SK-N-SH (cell line): ENCODE measurements around the gene CCDC57.

Experiments used
- EZH2phosphoT487 ChIP-seq: fragments of 200-600 bp; sonication (generic); IDR thresholded peaks from 2 replicates; pipeline ENCODE4 v1.6.1; 2017; ENCODE audit warnings: low read depth, mixed run types, mild to moderate bottlenecking, antibody characterized with exemption, moderate library complexity, borderline replicate concordance
- FOXM1 ChIP-seq: IDR thresholded peaks from 2 replicates; pipeline ENCODE4 v1.4.0; 2012; ENCODE audit warnings: low read depth, mild to moderate bottlenecking
- POLR2AphosphoS5 ChIP-seq: IDR thresholded peaks from 2 replicates; pipeline ENCODE4 v1.6.1; 2012; ENCODE audit warnings: low read depth, low read length
- RXRA ChIP-seq: IDR thresholded peaks from 2 replicates; pipeline ENCODE4 v1.4.0; 2012; ENCODE audit warnings: low read depth, mild to moderate bottlenecking, borderline replicate concordance
- TF ChIP-seq, protein P1 (sequence below): IDR thresholded peaks from 2 replicates; pipeline ENCODE4 v1.4.0; 2012; ENCODE audit warnings: low read depth
- TF ChIP-seq, protein P2 (sequence below): IDR thresholded peaks from 2 replicates; pipeline ENCODE4 v1.6.1; 2012; ENCODE audit warnings: mild to moderate bottlenecking, low read depth, low read length, moderate library complexity
- TF ChIP-seq, protein P3 (sequence below): fragments of 150-350 bp; IDR thresholded peaks from 2 replicates; pipeline ENCODE4 v1.6.1; 2017; ENCODE audit warnings: antibody characterized with exemption, low read length, low read depth, borderline replicate concordance
- TF ChIP-seq, protein P4 (sequence below): fragments of 200-600 bp; sonication (generic); IDR thresholded peaks from 2 replicates; pipeline ENCODE4 v1.6.1; 2017; ENCODE audit warnings: antibody characterized with exemption, mild to moderate bottlenecking, moderate library complexity

DNA sequence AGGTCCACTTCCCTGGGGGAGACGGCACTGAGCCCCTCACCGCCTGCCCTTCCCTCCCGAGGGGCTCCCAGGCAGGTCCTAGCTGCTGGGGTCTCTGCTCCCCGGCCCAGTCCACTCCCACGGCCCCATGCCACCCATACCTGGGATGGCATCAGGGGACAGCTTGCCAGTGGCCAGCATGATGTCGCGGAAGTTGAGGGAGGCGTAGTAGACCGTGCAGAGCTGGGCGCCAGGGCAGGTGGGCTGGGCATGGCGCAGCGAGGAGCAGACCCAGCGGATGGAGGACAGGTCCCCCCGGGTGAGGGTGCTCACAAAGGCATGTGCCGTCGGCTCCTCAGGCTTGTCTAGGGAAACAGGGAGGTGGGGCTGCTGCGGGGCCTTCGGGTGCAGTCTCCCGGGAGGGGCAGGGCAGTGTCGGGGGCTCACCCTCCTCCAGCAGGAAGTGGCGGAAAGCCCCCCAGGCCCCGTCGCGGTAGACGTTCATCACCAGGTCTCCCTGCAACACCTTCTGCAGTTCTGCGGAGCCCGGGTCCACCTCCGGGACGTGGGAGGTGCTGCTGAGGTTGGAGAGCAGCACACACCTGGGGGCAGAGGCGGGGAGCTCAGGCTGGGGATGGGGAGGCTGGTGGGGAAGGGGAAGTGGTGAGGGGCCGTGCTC is 128.1 kb downstream of the CCDC57 start:
- TF ChIP-seq, protein P1, sequence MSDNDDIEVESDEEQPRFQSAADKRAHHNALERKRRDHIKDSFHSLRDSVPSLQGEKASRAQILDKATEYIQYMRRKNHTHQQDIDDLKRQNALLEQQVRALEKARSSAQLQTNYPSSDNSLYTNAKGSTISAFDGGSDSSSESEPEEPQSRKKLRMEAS = no peak
- TF ChIP-seq, protein P2, sequence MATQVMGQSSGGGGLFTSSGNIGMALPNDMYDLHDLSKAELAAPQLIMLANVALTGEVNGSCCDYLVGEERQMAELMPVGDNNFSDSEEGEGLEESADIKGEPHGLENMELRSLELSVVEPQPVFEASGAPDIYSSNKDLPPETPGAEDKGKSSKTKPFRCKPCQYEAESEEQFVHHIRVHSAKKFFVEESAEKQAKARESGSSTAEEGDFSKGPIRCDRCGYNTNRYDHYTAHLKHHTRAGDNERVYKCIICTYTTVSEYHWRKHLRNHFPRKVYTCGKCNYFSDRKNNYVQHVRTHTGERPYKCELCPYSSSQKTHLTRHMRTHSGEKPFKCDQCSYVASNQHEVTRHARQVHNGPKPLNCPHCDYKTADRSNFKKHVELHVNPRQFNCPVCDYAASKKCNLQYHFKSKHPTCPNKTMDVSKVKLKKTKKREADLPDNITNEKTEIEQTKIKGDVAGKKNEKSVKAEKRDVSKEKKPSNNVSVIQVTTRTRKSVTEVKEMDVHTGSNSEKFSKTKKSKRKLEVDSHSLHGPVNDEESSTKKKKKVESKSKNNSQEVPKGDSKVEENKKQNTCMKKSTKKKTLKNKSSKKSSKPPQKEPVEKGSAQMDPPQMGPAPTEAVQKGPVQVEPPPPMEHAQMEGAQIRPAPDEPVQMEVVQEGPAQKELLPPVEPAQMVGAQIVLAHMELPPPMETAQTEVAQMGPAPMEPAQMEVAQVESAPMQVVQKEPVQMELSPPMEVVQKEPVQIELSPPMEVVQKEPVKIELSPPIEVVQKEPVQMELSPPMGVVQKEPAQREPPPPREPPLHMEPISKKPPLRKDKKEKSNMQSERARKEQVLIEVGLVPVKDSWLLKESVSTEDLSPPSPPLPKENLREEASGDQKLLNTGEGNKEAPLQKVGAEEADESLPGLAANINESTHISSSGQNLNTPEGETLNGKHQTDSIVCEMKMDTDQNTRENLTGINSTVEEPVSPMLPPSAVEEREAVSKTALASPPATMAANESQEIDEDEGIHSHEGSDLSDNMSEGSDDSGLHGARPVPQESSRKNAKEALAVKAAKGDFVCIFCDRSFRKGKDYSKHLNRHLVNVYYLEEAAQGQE = no peak
- TF ChIP-seq, protein P3, sequence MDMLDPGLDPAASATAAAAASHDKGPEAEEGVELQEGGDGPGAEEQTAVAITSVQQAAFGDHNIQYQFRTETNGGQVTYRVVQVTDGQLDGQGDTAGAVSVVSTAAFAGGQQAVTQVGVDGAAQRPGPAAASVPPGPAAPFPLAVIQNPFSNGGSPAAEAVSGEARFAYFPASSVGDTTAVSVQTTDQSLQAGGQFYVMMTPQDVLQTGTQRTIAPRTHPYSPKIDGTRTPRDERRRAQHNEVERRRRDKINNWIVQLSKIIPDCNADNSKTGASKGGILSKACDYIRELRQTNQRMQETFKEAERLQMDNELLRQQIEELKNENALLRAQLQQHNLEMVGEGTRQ = no peak
- TF ChIP-seq EZH2phosphoT487 (no peak), FOXM1 (no peak), POLR2AphosphoS5 (no peak), RXRA (no peak)
- TF ChIP-seq, protein P4, sequence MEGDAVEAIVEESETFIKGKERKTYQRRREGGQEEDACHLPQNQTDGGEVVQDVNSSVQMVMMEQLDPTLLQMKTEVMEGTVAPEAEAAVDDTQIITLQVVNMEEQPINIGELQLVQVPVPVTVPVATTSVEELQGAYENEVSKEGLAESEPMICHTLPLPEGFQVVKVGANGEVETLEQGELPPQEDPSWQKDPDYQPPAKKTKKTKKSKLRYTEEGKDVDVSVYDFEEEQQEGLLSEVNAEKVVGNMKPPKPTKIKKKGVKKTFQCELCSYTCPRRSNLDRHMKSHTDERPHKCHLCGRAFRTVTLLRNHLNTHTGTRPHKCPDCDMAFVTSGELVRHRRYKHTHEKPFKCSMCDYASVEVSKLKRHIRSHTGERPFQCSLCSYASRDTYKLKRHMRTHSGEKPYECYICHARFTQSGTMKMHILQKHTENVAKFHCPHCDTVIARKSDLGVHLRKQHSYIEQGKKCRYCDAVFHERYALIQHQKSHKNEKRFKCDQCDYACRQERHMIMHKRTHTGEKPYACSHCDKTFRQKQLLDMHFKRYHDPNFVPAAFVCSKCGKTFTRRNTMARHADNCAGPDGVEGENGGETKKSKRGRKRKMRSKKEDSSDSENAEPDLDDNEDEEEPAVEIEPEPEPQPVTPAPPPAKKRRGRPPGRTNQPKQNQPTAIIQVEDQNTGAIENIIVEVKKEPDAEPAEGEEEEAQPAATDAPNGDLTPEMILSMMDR = no peak
